Type B pancreatic cell (in vitro differentiated cells): ENCODE results near the gene PLD6. TPM values are rescaled to one million over a fixed set of nuclear protein-coding genes. Genes with fewer than 3 reads are reported as not detected.
"Not testable (repeated sequence)": the region's sequence is repeated elsewhere in the genome, so short reads cannot be mapped to it uniquely, and the experiment has no call there.

Source experiments
- DNase-seq: peaks from one replicate; pipeline ENCODE4 v3.0.0; 2021; ENCODE audit warnings: mixed read lengths; ENCODE audit not compliant: unreplicated experiment; ENCODE audit errors: extremely low spot score
- H3K27ac Mint-ChIP-seq: 2 replicates; pipeline ENCODE4 v1.8.0; 2021; ENCODE audit warnings: mild to moderate bottlenecking, mixed read lengths
- H3K27me3 Mint-ChIP-seq: 2 replicates; pipeline ENCODE4 v1.8.0; 2021; ENCODE audit warnings: mixed read lengths
- H3K36me3 Mint-ChIP-seq: 2 replicates; pipeline ENCODE4 v1.8.0; 2021; ENCODE audit warnings: mixed read lengths
- H3K4me1 Mint-ChIP-seq: one replicate; pipeline ENCODE4 v1.8.0; 2021; ENCODE audit warnings: mixed read lengths; ENCODE audit not compliant: unreplicated experiment
- H3K4me3 Mint-ChIP-seq: 2 replicates; pipeline ENCODE4 v1.8.0; 2021; ENCODE audit warnings: mild to moderate bottlenecking, mixed read lengths
- H3K9me3 Mint-ChIP-seq: 2 replicates; pipeline ENCODE4 v1.8.0; 2021; ENCODE audit warnings: mixed read lengths
- CTCF ChIP-seq: fragments of 200-600 bp; sonication (generic); conservative IDR thresholded peaks from 2 replicates; pipeline ENCODE4 v1.5.0; 2021; ENCODE audit warnings: antibody characterized with exemption, mild to moderate bottlenecking
- total RNA-seq: library from RNA; stranded (reverse); gene quantifications from 2 replicates; pipeline ENCODE4 v1.2.1, GENCODE V29; 2021; ENCODE audit warnings: low replicate concordance

PLD6 gene
- total RNA-seq, 1 donor from 2014 or later = 1.5 TPM

DNA sequence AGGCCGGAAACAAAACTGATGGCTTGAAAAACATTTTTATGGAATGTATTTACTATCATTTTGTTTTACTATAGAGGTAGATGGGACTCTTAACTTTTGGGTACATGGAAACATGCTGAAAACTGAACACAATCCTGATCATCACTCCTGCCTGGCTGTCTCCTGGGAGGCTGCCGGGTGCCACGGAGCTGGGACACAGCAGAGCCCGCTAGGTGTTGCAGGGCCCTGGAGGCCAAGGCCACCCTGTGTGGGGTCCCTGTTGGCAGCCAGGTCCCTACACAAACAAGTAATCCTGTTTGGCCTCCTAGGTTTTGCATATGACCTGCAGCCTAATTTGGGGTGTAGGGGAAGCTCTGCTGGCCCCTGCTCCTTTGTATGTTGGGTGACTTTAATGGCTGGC, 17.5 kb downstream of the PLD6 start:
- no peak for DNase-seq
- Mint-ChIP-seq H3K4me1 (peaks cover 25% of the 10 kb centered on the region), H3K27me3 (no peaks in the 10 kb centered on the region), H3K27ac (no peak overlapping the region), H3K9me3 (no peaks in the 10 kb centered on the region), H3K4me3 (no peak overlapping the region), H3K36me3 (peaks cover 15% of the 10 kb centered on the region)
- no peak for TF ChIP-seq CTCF

DNA sequence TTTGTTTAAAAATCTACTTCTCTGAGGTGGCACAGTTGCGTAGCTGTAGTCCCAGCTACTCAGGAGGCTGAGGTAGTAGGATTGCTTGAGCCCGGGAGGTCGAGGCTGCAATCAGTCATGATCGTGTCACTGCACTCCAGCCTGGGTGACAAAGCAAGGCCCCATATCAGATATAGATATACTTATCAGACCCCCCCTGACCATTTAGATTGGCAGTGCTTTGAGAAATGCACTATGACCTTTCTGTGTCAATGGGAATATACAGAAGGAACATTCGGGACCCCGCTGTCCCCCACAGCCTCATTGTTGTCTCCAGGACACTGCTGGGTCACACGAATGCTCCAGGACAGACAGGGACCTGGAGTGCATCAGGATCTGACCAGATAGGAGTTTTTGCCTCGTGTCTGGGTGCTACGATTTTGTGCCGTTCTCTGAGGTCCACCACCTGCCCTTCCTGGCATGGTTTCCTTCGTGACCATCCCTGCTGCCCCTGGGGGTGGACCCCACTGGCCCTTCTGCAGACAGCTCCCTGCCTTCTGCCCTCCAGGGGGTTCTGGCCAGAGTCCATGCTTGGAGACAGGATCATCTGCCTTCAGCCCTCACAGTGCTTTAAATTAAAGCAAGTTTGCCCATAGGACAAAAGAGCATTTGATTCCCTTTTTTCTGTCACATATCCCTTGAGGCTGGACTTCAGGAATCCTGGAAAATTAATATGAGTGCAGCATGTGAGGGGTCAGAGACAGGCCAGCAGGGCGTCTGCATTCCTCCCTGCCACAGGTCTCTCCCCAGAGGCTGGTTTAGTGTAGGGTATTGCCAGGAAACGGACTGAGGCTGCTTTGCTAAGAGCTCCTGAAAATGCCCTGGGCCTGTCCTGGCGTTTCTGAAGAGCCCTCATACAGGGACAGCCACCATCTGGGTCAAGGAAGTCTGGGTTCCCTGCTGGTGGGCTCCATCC, 19.3 kb downstream of the PLD6 start:
- no peaks in the 10 kb centered on the region for H3K9me3 Mint-ChIP-seq
- H3K36me3 Mint-ChIP-seq = peaks cover 15% of the 10 kb centered on the region
- H3K4me3 Mint-ChIP-seq = peak overlapping the region; percentile 57
- H3K27ac Mint-ChIP-seq = peak overlapping the region; percentile 91
- H3K27me3 Mint-ChIP-seq = no peaks in the 10 kb centered on the region
- TF ChIP-seq CTCF = no peak
- peaks cover 25% of the 10 kb centered on the region for H3K4me1 Mint-ChIP-seq
- DNase-seq = no peak

GRCh38 chr17:17186051-17186450, 20.1 kb downstream of the PLD6 start:
- no peaks in the 10 kb centered on the region for H3K9me3 Mint-ChIP-seq
- no peaks in the 10 kb centered on the region for H3K27me3 Mint-ChIP-seq
- TF ChIP-seq CTCF = no peak
- peak overlapping the region; percentile 57 for H3K4me3 Mint-ChIP-seq
- DNase-seq = no peak
- peaks cover 14% of the 10 kb centered on the region for H3K36me3 Mint-ChIP-seq
- peaks cover 23% of the 10 kb centered on the region for H3K4me1 Mint-ChIP-seq
- H3K27ac Mint-ChIP-seq = peak overlapping the region; percentile 91

DNA sequence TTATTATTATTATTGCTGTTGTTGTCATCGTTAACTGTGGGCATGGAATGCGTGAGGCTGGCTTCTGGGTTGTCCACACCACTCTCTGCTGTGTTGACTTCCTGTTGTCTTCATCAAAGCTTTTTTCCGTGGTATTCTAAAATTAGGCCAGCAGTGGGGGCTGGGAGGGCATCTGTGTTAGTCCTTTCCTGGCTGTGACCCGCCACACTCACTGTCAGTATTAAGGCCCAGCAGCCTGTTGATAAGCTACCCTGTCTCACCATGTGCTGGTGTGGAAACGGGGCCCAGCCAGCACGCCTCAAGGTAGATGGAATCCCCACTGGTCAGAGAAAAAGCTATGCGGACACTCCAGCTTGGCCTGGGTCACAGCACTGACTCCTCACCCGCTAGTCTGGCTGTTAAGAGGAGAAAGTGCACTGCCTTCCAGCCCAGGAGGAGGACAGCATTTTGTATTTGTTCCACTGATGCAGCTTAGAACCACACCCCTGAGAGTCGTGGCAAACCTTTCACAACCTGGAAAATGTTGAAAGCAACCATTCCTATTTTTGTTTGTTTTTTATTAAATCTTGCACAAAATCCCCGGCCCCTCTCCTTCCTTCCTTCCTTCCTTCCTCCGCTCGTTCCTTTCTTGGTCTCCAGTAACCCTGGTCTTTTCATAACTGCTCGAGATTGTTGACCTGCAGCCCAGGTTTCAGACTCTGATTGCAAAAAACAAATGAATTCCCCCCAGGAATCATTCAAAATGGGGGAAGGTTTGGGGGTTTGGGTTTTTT, 21.0 kb downstream of the PLD6 start:
- not testable (repeated sequence) for H3K9me3 Mint-ChIP-seq, DNase-seq, H3K27me3 Mint-ChIP-seq
- H3K27ac Mint-ChIP-seq = peak overlapping the region; percentile 91
- H3K36me3 Mint-ChIP-seq = peaks cover 18% of the 10 kb centered on the region
- H3K4me1 Mint-ChIP-seq = peaks cover 20% of the 10 kb centered on the region
- H3K4me3 Mint-ChIP-seq = peak overlapping the region; percentile 8

- H3K27me3 Mint-ChIP-seq = no peaks in the 10 kb centered on the region
- no peaks in the 10 kb centered on the region for H3K9me3 Mint-ChIP-seq
- H3K4me1 Mint-ChIP-seq = peaks cover 20% of the 10 kb centered on the region
- peaks cover 23% of the 10 kb centered on the region for H3K36me3 Mint-ChIP-seq
- DNase-seq = no peak
- TF ChIP-seq CTCF = no peak
- no peak overlapping the region for H3K4me3 Mint-ChIP-seq
- H3K27ac Mint-ChIP-seq = no peak overlapping the region
Measured at GRCh38 chr17:17183744-17184143, 22.4 kb downstream of the PLD6 start.

GRCh38 chr17:17182598-17183136, 23.5 kb downstream of the PLD6 start:
- Mint-ChIP-seq H3K4me3 (no peak overlapping the region), H3K36me3 (peaks cover 16% of the 10 kb centered on the region), H3K9me3 (no peaks in the 10 kb centered on the region), H3K4me1 (peaks cover 16% of the 10 kb centered on the region), H3K27me3 (no peaks in the 10 kb centered on the region), H3K27ac (no peak overlapping the region)
- no peak for DNase-seq
- no peak for TF ChIP-seq CTCF
